DMS153 treated with DMSO at 0.1 percent for 48 hours (cell line): Measurements from ENCODE around the gene USP26.
"Not testable (repeated sequence)": the region's sequence is repeated elsewhere in the genome, so short reads cannot be mapped to it uniquely, and the experiment has no call there.

Experiments used
- DNase-seq: peaks from one replicate; lab custom pipeline; 2025; ENCODE audit not compliant: unreplicated experiment; lab: John Stamatoyannopoulos, UW

Gene USP26

DNA sequence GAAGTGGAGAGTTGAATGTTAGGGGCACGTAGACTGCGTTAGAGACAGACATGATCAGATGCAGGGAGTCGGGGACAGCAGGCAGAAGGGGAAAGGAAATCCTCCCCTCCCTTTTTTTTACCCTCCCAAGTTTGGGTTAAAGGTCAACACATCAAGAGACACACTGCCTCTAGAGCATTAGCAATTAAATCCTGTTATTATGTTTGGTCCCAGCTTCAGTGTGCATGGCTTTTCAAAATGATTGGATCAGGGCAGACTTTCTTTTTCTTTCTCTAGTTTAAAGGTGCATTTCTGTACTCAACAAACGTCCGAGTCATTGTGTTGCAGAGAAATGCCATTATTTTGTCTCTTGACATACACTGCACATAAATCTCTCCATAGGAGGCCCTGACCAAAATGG lies 63.9 kb downstream of the USP26 start:
- no peak for DNase-seq

DNA sequence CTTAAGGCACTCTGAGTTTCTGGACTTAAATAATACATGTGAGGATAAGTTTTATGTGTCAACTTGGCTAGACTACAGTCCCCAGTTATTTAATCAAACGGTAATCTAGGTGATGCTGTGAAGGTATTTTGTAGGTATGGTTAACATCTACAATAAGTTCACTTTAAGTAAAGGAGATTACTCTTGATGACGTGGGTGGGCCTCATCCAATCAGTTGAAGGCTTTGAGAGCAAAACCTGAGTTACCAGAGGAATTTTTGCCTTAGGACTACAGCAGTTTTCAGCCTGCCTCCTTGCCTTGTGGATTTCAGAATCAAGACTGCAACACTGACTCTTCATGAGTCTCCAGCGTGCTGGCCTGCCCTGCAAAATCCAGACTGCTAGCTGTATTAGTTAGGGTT lies 78.7 kb downstream of the USP26 start:
- no peak for DNase-seq

DNA sequence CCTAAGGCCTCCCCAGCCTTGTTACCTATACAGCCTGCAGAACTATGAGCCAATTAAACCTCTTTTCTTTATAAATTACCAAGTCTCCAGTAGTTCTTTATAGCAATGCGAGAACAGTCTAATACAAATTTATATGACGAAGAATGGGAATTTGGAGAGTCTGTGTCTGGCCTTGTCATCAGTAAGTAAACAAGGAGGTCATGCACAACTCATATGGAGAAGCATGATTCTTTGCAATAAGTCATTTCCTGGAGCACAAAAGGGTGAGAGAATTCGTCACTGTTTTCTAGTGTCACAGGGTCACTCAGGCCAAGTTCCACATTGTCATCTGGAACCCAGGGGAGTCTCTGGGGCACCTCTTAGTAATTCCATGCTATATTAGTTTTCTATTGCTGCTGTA lies 89.5 kb downstream of the USP26 start:
- no peak for DNase-seq

DNA sequence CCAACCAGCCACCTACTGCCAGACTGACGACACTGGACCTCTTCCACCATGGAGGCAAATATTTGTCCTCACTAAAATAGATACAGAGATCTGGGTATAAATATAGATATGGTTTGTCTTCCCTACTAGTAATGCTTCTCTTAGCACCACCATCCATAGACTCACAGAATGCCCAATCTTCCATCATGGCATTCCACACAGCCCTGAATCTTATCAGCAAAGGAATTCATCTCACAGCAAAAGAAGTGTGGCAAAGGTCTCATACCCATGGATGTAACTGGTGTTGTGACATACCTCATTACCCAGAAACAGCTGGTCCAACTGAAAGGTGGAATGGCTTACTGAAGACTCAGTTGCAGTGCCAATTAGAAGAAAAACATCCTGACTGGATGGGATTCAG lies 91.3 kb downstream of the USP26 start:
- no peak for DNase-seq

DNA sequence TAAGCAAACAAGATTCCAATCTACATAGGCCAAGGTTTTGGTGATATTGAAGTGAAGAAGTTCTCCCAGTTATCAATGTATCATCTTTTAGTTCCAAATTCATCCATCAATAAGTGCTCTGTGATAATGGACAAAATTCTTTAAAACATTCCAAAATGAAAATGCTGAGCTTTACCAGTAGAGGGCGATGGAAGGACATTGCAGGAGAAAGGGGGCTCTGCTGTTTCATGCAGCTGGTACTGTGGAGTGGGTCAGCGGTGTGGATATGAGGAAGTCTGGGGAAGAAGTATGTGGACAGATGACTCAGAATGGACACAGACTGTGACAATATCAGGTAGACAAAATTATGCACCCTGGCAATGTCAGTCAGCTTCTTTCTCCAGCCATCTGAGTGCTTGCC lies 91.9 kb downstream of the USP26 start:
- DNase-seq = no peak

DNA sequence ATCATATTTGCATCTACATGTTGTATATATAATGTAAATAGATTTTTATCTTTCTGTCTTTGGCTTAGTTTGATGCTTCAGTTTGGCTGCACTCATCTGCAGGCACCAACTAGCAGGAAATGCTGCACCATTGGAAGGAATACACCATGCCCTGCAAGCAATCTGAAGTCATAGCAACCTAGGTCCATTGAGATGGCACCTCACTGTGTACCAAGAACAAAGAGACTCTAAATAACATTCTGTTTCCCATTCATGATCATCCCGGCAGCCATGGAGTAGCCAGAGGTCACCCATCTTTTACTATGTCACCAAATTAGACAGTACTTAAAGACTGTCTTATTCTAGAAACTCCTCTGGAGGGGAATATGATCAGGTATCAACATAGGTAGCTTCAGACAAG lies 97.7 kb downstream of the USP26 start:
- DNase-seq = no peak

DNA sequence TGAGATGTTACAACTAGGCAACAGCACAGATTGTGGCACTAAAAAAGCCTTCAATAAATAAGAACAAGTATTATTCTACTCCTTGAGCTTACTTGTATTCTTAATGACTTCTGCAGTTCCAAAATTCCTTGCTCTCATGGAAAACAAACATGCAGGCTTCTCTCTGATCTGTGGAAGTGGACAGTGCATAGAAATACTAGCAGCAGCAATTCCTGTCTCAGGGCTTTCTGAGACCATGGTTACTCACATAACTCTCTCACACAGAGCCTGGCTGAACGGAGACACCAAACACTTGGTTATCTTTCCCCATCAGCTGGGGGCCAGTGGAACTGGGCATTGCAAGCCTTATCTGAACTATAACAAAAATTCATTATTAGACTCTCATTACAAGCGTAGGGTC lies 106.1 kb downstream of the USP26 start:
- no peak for DNase-seq

DNA sequence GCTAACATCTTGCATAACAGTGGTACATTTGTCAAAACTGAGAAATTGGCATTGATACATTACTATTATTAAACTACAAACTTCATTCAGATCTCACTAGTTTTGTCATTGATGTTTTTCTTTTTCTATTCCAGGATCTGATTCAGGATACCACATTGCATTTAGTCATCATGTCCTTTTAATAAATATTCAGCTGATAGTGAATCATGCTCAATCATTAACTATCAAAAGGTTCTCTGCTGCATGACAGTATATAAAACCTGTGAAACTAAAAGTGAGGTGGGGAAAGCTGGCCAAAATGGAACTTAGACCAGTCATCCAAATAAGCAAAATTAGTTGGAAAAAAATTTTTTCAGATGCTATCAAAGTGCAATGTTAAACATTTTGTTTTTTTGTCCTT lies 110.4 kb downstream of the USP26 start:
- DNase-seq = no peak

DNA sequence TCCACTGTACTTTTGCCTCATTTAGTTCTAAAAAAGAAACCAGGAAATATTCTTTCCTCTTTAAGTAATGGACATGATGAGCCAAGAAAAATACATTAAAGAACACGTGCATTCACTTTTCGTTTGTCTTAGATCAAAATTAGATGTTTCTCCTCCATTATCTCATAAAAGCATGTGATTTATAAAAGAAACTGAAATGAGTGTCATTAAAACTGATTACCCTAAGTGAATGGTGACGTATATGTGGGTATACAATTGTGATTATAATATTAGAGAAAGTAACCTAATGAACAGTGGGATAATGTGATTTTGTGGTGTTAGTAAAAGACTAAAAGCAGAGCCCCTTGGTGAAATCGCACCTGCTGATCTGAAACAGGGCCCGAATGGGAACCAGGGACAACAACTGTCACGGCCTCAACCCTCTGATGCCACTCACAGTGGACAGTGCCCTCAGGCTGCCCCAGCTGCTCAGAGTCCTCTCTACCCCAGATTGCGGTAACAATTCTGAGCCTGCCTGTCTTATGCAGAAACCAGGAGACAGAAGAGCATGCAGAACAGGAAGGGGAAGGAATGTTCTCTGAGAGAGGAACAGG lies 112.8 kb downstream of the USP26 start:
- no peak for DNase-seq

DNA sequence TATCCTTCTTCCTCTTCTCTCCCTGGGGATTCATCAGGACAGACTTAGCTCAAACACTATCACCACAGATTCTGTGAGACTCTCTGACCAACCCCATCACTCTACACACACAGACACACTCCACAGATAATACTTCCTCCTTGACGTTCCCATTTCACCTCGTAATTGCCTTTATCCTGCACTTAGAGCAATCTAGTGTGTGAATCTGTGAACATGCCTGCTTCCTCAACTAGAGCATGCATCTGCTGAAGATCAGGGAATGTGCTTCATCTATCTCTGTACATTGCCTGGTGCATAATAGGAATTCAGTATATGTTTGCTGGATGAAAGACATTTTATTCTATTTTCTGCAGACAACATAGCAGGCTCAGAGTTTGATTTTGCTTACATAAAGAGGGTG lies 113.4 kb downstream of the USP26 start:
- no peak for DNase-seq

DNA sequence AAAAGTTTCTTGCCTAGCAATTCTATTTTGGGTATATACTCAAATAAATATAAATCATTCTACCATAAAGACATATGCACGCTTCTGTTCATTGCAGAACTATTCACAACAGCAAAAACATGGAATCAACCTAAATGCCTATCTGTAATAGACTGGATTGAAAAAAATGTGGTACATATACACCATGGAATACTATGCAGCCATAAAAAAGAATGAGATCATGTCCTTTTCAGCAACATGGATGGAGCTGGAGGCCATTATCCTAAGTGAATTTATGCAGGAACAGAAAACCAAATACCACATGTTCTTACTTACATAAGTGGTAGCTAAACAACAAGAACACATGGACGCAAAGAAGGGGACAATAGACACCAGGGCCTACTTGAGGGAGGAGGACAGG lies 116.9 kb downstream of the USP26 start:
- DNase-seq = not testable (repeated sequence)
